MG63 (cell line): ENCODE measurements around the gene SLC25A40. TPM values are rescaled to one million over a fixed set of nuclear protein-coding genes. Genes with fewer than 3 reads are reported as not detected.
"Not testable (repeated sequence)": the region's sequence is repeated elsewhere in the genome, so short reads cannot be mapped to it uniquely, and the experiment has no call there.

Experiments
- DNase-seq: peaks from one replicate; pipeline ENCODE4 v3.0.0-alpha.2; 2020
- H3K27me3 ChIP-seq: fragments of 250-450 bp; sonication (Bioruptor Pico); 2 replicates; pipeline ENCODE4 v1.5.1; 2020; ENCODE audit warnings: mild to moderate bottlenecking, moderate library complexity
- H3K36me3 ChIP-seq: fragments of 250-450 bp; sonication (Bioruptor Pico); 2 replicates; pipeline ENCODE4 v1.5.1; 2020; ENCODE audit warnings: mild to moderate bottlenecking, moderate library complexity
- H3K4me3 ChIP-seq: fragments of 250-450 bp; sonication (Bioruptor Pico); 2 replicates; pipeline ENCODE4 v1.5.1; 2020; ENCODE audit warnings: mild to moderate bottlenecking, moderate library complexity
- H3K9me3 ChIP-seq: fragments of 250-450 bp; sonication (Bioruptor Pico); 2 replicates; pipeline ENCODE4 v1.5.1; 2020; ENCODE audit warnings: mild to moderate bottlenecking, moderate library complexity
- total RNA-seq: library from RNA; depleted of rRNA; stranded (reverse); fragments of >200 nt; shearing (Covaris generic); gene quantifications from 2 replicates; pipeline ENCODE4 v1.2.3, GENCODE V29; 2014; ENCODE audit warnings: low replicate concordance; rRNA removed

Gene SLC25A40
- 4.0 and 15.3 TPM in 2 replicates for total RNA-seq

- peaks cover 29% of the 10 kb centered on the region for H3K36me3 ChIP-seq
- H3K27me3 ChIP-seq = no peaks in the 10 kb centered on the region
- peak; percentile 95 for DNase-seq
- H3K4me3 ChIP-seq = peak within 1 kb of the TSS; percentile 75
- no peaks in the 10 kb centered on the region for H3K9me3 ChIP-seq
Observed at GRCh38 chr7:87876040-87876868, at the start of gene SLC25A40, which contains the start of gene DBF4. TSS of gene SLC25A40 (minus strand) at chr7:87876360. CDS start at chr7:87858727, 17,633 bp downstream. TSS of gene DBF4 (plus strand) at chr7:87876493. CDS start at chr7:87876733, 240 bp downstream.

GRCh38 chr7:87922759-87923395, 46.7 kb upstream of the SLC25A40 start:
- DNase-seq, H3K27me3 ChIP-seq, H3K36me3 ChIP-seq, H3K9me3 ChIP-seq, H3K4me3 ChIP-seq: not testable (repeated sequence)

- H3K9me3 ChIP-seq = no peaks in the 10 kb centered on the region
- no peak for DNase-seq
- H3K4me3 ChIP-seq = no peak overlapping the region
- H3K36me3 ChIP-seq = no peaks in the 10 kb centered on the region
- H3K27me3 ChIP-seq = no peaks in the 10 kb centered on the region
Observed at GRCh38 chr7:87920578-87920977, 44.4 kb upstream of the SLC25A40 start.

- H3K4me3 ChIP-seq = no peak overlapping the region
- no peaks in the 10 kb centered on the region for H3K9me3 ChIP-seq
- no peaks in the 10 kb centered on the region for H3K27me3 ChIP-seq
- DNase-seq = no peak
- no peaks in the 10 kb centered on the region for H3K36me3 ChIP-seq
Observed at GRCh38 chr7:87919875-87920274, 43.7 kb upstream of the SLC25A40 start.

- Histone ChIP-seq H3K4me3 (no peak overlapping the region), H3K9me3 (no peaks in the 10 kb centered on the region), H3K27me3 (no peaks in the 10 kb centered on the region), H3K36me3 (no peaks in the 10 kb centered on the region)
- no peak for DNase-seq
Observed at GRCh38 chr7:87918740-87919139, 42.6 kb upstream of the SLC25A40 start.

- Histone ChIP-seq H3K36me3 (peaks cover 4% of the 10 kb centered on the region; the same call in 1 of the 2 replicates), H3K4me3 (no peak overlapping the region), H3K27me3 (no peaks in the 10 kb centered on the region), H3K9me3 (no peaks in the 10 kb centered on the region)
- no peak for DNase-seq
Observed at GRCh38 chr7:87912121-87912520, 36.0 kb upstream of the SLC25A40 start.

GRCh38 chr7:87908814-87909213, 32.7 kb upstream of the SLC25A40 start:
- not testable (repeated sequence) for H3K27me3 ChIP-seq, H3K4me3 ChIP-seq, H3K36me3 ChIP-seq, H3K9me3 ChIP-seq, DNase-seq

- H3K9me3 ChIP-seq, DNase-seq, H3K27me3 ChIP-seq, H3K4me3 ChIP-seq: not testable (repeated sequence)
- H3K36me3 ChIP-seq = peaks cover 14% of the 10 kb centered on the region
Observed at GRCh38 chr7:87907136-87907906, 31.2 kb upstream of the SLC25A40 start.

- DNase-seq = no peak
- Histone ChIP-seq H3K9me3 (no peaks in the 10 kb centered on the region), H3K36me3 (peaks cover 61% of the 10 kb centered on the region), H3K27me3 (no peaks in the 10 kb centered on the region), H3K4me3 (no peak overlapping the region)
Observed at GRCh38 chr7:87899255-87899654, 23.1 kb upstream of the SLC25A40 start.

GRCh38 chr7:87895363-87895762, 19.2 kb upstream of the SLC25A40 start:
- peaks cover 49% of the 10 kb centered on the region for H3K36me3 ChIP-seq
- DNase-seq = no peak

GRCh38 chr7:87886875-87887274, 10.7 kb upstream of the SLC25A40 start:
- H3K4me3 ChIP-seq = no peak overlapping the region
- DNase-seq = no peak
- no peaks in the 10 kb centered on the region for H3K9me3 ChIP-seq
- no peaks in the 10 kb centered on the region for H3K27me3 ChIP-seq
- H3K36me3 ChIP-seq = peaks cover 43% of the 10 kb centered on the region

More at GRCh38 chr7:87895363-87895762, 19.2 kb upstream of the SLC25A40 start:
- H3K9me3 ChIP-seq = no peaks in the 10 kb centered on the region
- H3K4me3 ChIP-seq = no peak overlapping the region
- H3K27me3 ChIP-seq = no peaks in the 10 kb centered on the region

- DNase-seq = no peak
- Histone ChIP-seq H3K9me3 (no peaks in the 10 kb centered on the region), H3K4me3 (no peak overlapping the region), H3K27me3 (no peaks in the 10 kb centered on the region), H3K36me3 (peaks cover 55% of the 10 kb centered on the region)
Observed at GRCh38 chr7:87885018-87885417, 8.9 kb upstream of the SLC25A40 start.

GRCh38 chr7:87882151-87882937, 6.2 kb upstream of the SLC25A40 start:
- DNase-seq = no peak
- Histone ChIP-seq H3K27me3 (no peaks in the 10 kb centered on the region), H3K36me3 (peaks cover 63% of the 10 kb centered on the region), H3K4me3 (no peak overlapping the region), H3K9me3 (no peaks in the 10 kb centered on the region)

GRCh38 chr7:87878208-87878735, 2.1 kb upstream of the SLC25A40 start:
- Histone ChIP-seq H3K4me3 (peak overlapping the region; percentile 75), H3K9me3 (no peaks in the 10 kb centered on the region), H3K36me3 (peaks cover 41% of the 10 kb centered on the region), H3K27me3 (no peaks in the 10 kb centered on the region)
- no peak for DNase-seq

GRCh38 chr7:87877366-87878040, 1.3 kb upstream of the SLC25A40 start:
- no peaks in the 10 kb centered on the region for H3K27me3 ChIP-seq
- H3K36me3 ChIP-seq = peaks cover 36% of the 10 kb centered on the region
- DNase-seq = no peak
- H3K4me3 ChIP-seq = peak overlapping the region; percentile 75
- no peaks in the 10 kb centered on the region for H3K9me3 ChIP-seq

GRCh38 chr7:87876869-87877234, 692 bp upstream of the SLC25A40 start:
- Histone ChIP-seq H3K4me3 (peak overlapping the region; percentile 75), H3K36me3 (peaks cover 33% of the 10 kb centered on the region), H3K9me3 (no peaks in the 10 kb centered on the region), H3K27me3 (no peaks in the 10 kb centered on the region)
- DNase-seq = peak; percentile 40
